Measurements from ENCODE around the gene RIPOR3. TPM values are rescaled to one million over a fixed set of nuclear protein-coding genes. Genes with fewer than 3 reads are reported as not detected.

Gene RIPOR3
- total RNA-seq, 1 experiment from 2014 or later: 0.46 TPM

GRCh38 chr20:50585214-50585613 lies 106.1 kb downstream of the RIPOR3 start:
- H3K79me1 ChIP-seq (ENCODE audit: insufficient read depth, low read depth, low read length, poor library complexity, severe bottlenecking): no peaks in the 10 kb centered on the region
- H3K27ac ChIP-seq (ENCODE audit: insufficient read length, low read depth, low read length): no peak overlapping the region
- H3K27me3 ChIP-seq (ENCODE audit: insufficient read depth, low read length): no peaks in the 10 kb centered on the region
- H3K4me2 ChIP-seq (ENCODE audit: insufficient read depth, insufficient read length, low read length): no peak overlapping the region
- H4K20me1 ChIP-seq (ENCODE audit: control insufficient read depth, insufficient read depth, insufficient read length): no peaks in the 10 kb centered on the region
- H3K4me1 ChIP-seq (ENCODE audit: insufficient read depth, low read length): no peaks in the 10 kb centered on the region
- Mint-ChIP-seq H3K4me1 (no peaks in the 10 kb centered on the region), H3K9me3 (peaks cover 0 to 3% of the 10 kb centered on the region in 2 experiments; a peak in 1 of 5 replicates), H3K27me3 (ENCODE audit: low read depth) (no peaks in the 10 kb centered on the region), H3K36me3 (ENCODE audit: insufficient read depth in 1 of 3, low read depth in 3 of 3) (peaks cover 11 to 46% (median 33%) of the 10 kb centered on the region in 3 experiments; a peak in 6 of 7 replicates), H3K4me3 (no peak overlapping the region), H3K27ac (no peak overlapping the region)
- no peak overlapping the region for H2BK120ac ChIP-seq (ENCODE audit: low read depth, low read length, poor library complexity, severe bottlenecking)
- H3K56ac ChIP-seq (ENCODE audit: insufficient read length, low read depth, low read length): no peak overlapping the region
- no peak overlapping the region for H3K14ac ChIP-seq (ENCODE audit: insufficient read depth, low read length)
- no peak overlapping the region for H3T11ph ChIP-seq (ENCODE audit: low read length)
- no CpG with 5 or more reads among the region's 5 CpGs for WGBS (ENCODE audit: extremely low coverage, insufficient read length, low lambda C conversion rate)
- no peak overlapping the region for H2BK12ac ChIP-seq (ENCODE audit: insufficient read length, low read depth, low read length)
- no peaks in the 10 kb centered on the region for H3K79me2 ChIP-seq (ENCODE audit: insufficient read depth, low read length)
- no peak overlapping the region for H3K9ac ChIP-seq (ENCODE audit: extremely low read depth, insufficient read length, low read length)
- no peak overlapping the region for H3K4ac ChIP-seq (ENCODE audit: low read depth, low read length)
- H2AFZ ChIP-seq (ENCODE audit: low read length): no peak overlapping the region
- no peak for DNase-seq
- no peak overlapping the region for H3K23ac ChIP-seq (ENCODE audit: insufficient read length, low read depth, low read length)
- H4K8ac ChIP-seq (replicated peaks; ENCODE audit: insufficient read length, low read depth, low read length): no peak overlapping the region
- no peak overlapping the region for H2AK5ac ChIP-seq (ENCODE audit: insufficient read length, low read length)
- TF ChIP-seq CTCF (conservative IDR thresholded peaks at IDR 0.05): no peak
- no peak overlapping the region for H2BK15ac ChIP-seq (ENCODE audit: low read depth, low read length)
- no peak overlapping the region for H4K5ac ChIP-seq (ENCODE audit: insufficient read length, low read depth, low read length)
- H2BK20ac ChIP-seq (ENCODE audit: low read depth, low read length, poor library complexity, severe bottlenecking): no peak overlapping the region
- no peaks in the 10 kb centered on the region for H3K9me3 ChIP-seq (ENCODE audit: control insufficient read depth, low read depth, low read length)
- H3K18ac ChIP-seq (ENCODE audit: insufficient read length, low read depth, low read length): no peak overlapping the region
- H3K23me2 ChIP-seq (ENCODE audit: insufficient read length, low read depth, low read length, poor library complexity, severe bottlenecking): no peaks in the 10 kb centered on the region
- H4K91ac ChIP-seq (ENCODE audit: insufficient read length, low read depth, low read length): no peak overlapping the region
- no peak overlapping the region for H2BK5ac ChIP-seq (ENCODE audit: insufficient read length, low read length)
